Stimulated activated CD8-positive, alpha-beta memory T cell treated with anti-CD3 and anti-CD28 coated beads, Interleukin-2, amount 100 ng/mL, for 48 hours (primary cell): ENCODE results near the gene VTN.

Experiments
- DNase-seq, 2 donors: peaks; one replicate each; pipeline ENCODE4 v3.0.0-alpha.2; 2020; ENCODE audit warnings: low read depth in 2 of 2

The VTN gene

GRCh38 chr17:28370035-28370743, at the start of gene VTN:
TSS of gene VTN (minus strand) at chr17:28370307. CDS start at chr17:28370203, 104 bp downstream.
- DNase-seq, result no peak

- peak; percentile 13 to 28 for DNase-seq
Observed at GRCh38 chr17:28416703-28417311, 46.7 kb upstream of the VTN start.

GRCh38 chr17:28415886-28416285, 45.8 kb upstream of the VTN start:
- DNase-seq, result no peak

GRCh38 chr17:28413804-28414203, 43.7 kb upstream of the VTN start:
- no peak for DNase-seq

- DNase-seq, result no peak
Observed at GRCh38 chr17:28412099-28412498, 42.0 kb upstream of the VTN start.

- DNase-seq, result no peak
Observed at GRCh38 chr17:28407974-28408306, 37.8 kb upstream of the VTN start.

- no peak for DNase-seq
Observed at GRCh38 chr17:28407130-28407973, 37.2 kb upstream of the VTN start.

- no peak for DNase-seq
Observed at GRCh38 chr17:28406473-28406814, 36.3 kb upstream of the VTN start.

- DNase-seq, result peak; percentile 58 to 67
Observed at GRCh38 chr17:28405632-28406472, 35.7 kb upstream of the VTN start, which contains the start of gene SLC46A1. TSS of gene SLC46A1 (minus strand) at chr17:28406212. CDS start at chr17:28406114, 98 bp downstream.

- no peak for DNase-seq
Observed at GRCh38 chr17:28404812-28405570, 34.9 kb upstream of the VTN start.

- DNase-seq, result no peak
Observed at GRCh38 chr17:28404461-28404811, 34.3 kb upstream of the VTN start.

GRCh38 chr17:28404007-28404406, 33.9 kb upstream of the VTN start:
- no peak for DNase-seq

GRCh38 chr17:28402844-28403243, 32.7 kb upstream of the VTN start:
- DNase-seq, result no peak

- DNase-seq, result no peak
Observed at GRCh38 chr17:28402224-28402630, 32.1 kb upstream of the VTN start.

- DNase-seq, result no peak
Observed at GRCh38 chr17:28399808-28400207, 29.7 kb upstream of the VTN start.

- no peak for DNase-seq
Observed at GRCh38 chr17:28398280-28398981, 28.3 kb upstream of the VTN start.

- no peak for DNase-seq
Observed at GRCh38 chr17:28397687-28398279, 27.7 kb upstream of the VTN start.

GRCh38 chr17:28397275-28397674, 27.2 kb upstream of the VTN start:
- DNase-seq, result no peak

- DNase-seq, result no peak
Observed at GRCh38 chr17:28396635-28397239, 26.6 kb upstream of the VTN start.

GRCh38 chr17:28395968-28396367, 25.9 kb upstream of the VTN start:
- DNase-seq, result no peak
